GM21786 (cell line): ENCODE measurements around the gene RAG1.

Source experiments
- ATAC-seq: cut with Tn5 transposase; IDR thresholded peaks from one replicate; pipeline ENCODE4 v1.9.1; 2021; ENCODE audit not compliant: unreplicated experiment

Gene RAG1

DNA sequence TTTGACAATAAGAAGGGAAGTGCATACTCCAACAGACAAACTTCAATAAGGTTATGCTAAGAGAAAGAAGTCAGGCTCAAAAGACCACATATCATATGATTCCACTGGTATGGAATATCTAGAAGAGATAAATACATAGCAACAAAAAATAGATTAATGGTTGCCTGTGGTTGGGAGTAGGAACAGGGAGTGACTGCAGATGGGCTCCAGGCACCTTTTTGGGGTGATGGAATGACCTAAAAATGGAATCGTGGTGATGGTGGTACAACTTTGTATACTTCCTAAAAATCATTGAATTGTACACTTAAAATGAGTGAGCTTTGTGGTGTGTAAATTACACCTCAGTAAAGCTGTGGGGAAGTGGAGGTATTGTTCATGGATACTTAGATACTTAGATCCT is 59.2 kb downstream of the RAG1 start:
- no peak for ATAC-seq

GRCh38 chr11:36627471-36627870 is 59.7 kb downstream of the RAG1 start:
- no peak for ATAC-seq

- ATAC-seq, result no peak
Observed at GRCh38 chr11:36628141-36628540, 60.3 kb downstream of the RAG1 start.

- ATAC-seq, result no peak
Observed at GRCh38 chr11:36628765-36629244, 61.0 kb downstream of the RAG1 start.
